Stimulated activated naive CD8-positive, alpha-beta T cell treated with anti-CD3 and anti-CD28 coated beads, Interleukin-15, Interleukin-2, amounts not matched to agents 100 ng/mL and 50 ng/mL, for 24 hours (primary cell): Measurements from ENCODE around the gene CBX1.

Experiments used
- H3K27ac Mint-ChIP-seq: one replicate; pipeline ENCODE4 v1.8.0; 2021; ENCODE audit warnings: mild to moderate bottlenecking, mixed read lengths
- H3K27me3 Mint-ChIP-seq: one replicate; pipeline ENCODE4 v1.8.0; 2021; ENCODE audit warnings: mixed read lengths
- H3K36me3 Mint-ChIP-seq: one replicate; pipeline ENCODE4 v1.8.0; 2021; ENCODE audit warnings: low read depth, mixed read lengths
- H3K4me1 Mint-ChIP-seq: one replicate; pipeline ENCODE4 v1.8.0; 2021; ENCODE audit warnings: low read depth, mixed read lengths
- H3K4me3 Mint-ChIP-seq: one replicate; pipeline ENCODE4 v1.8.0; 2021; ENCODE audit warnings: mild to moderate bottlenecking, mixed read lengths
- H3K9me3 Mint-ChIP-seq: one replicate; pipeline ENCODE4 v1.8.0; 2021; ENCODE audit warnings: mixed read lengths

CBX1 gene

DNA sequence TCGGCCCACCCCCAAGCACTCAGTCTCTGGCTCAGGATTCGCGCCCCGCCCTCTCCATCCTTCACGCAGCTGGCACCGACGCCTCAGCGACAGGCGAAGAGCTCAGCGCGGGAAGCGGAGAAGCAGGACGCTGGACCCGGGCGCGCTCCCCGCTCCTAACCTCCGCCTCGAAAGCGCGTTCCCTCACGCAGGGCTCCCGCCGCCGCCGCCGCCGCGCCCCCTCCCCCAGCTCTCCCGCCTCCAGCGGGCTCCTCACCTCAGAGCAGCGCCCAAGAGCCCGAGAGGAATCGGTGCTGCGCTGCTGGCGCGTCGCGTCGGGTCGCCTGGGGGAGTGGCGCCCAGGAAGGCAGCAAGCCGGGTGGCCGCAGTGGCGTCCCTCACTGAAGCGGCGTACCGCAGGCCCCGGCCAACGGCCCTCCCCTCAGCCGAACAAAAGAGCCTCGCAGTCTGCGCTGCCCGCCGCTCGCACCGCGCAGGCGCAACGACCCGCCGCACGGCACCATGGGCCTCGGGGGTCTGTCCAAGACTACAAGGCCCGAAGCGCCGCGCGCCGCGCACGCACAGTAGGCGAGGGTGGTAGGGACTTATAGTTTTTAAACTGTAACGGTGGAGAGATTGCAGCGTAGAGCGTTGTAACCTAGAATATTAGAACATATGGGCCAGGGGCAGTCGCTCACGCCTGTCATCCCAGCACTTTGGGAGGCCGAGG lies at the start of gene CBX1:
CBX1 (minus strand) TSS at position 467 of the 709 bp plus-strand sequence. CDS start 24,474 bp downstream, outside the sequence.
- peaks cover 55% of the 10 kb centered on the region for H3K4me1 Mint-ChIP-seq
- peak within 1 kb of the TSS; percentile 97 for H3K4me3 Mint-ChIP-seq
- no peaks in the 10 kb centered on the region for H3K36me3 Mint-ChIP-seq
- peaks cover 9% of the 10 kb centered on the region for H3K9me3 Mint-ChIP-seq
- H3K27me3 Mint-ChIP-seq = no peaks in the 10 kb centered on the region
- H3K27ac Mint-ChIP-seq = peak within 1 kb of the TSS; percentile 91

DNA sequence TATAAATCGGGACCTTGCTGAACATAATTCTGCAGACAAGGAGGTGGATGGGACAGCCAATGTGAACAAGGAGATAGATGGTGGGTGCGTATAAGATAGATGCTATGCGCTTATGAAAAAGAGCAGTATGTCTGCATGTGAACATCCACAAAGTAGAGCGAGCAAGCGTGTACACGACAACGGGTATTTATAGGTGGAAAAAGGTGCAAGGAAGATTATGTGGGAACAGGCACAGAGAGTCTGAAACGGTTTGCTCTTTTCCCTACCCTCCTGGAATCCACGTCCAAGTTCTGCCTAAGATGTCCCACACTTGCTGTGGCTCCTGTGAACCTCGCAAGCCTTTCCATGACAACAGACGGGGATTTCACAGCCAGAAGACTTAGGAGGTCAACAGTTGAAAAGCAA lies 49.3 kb upstream of the CBX1 start:
- Mint-ChIP-seq H3K4me3 (no peak overlapping the region), H3K27me3 (no peaks in the 10 kb centered on the region), H3K36me3 (peaks cover 16% of the 10 kb centered on the region), H3K4me1 (no peaks in the 10 kb centered on the region), H3K27ac (no peak overlapping the region), H3K9me3 (no peaks in the 10 kb centered on the region)

DNA sequence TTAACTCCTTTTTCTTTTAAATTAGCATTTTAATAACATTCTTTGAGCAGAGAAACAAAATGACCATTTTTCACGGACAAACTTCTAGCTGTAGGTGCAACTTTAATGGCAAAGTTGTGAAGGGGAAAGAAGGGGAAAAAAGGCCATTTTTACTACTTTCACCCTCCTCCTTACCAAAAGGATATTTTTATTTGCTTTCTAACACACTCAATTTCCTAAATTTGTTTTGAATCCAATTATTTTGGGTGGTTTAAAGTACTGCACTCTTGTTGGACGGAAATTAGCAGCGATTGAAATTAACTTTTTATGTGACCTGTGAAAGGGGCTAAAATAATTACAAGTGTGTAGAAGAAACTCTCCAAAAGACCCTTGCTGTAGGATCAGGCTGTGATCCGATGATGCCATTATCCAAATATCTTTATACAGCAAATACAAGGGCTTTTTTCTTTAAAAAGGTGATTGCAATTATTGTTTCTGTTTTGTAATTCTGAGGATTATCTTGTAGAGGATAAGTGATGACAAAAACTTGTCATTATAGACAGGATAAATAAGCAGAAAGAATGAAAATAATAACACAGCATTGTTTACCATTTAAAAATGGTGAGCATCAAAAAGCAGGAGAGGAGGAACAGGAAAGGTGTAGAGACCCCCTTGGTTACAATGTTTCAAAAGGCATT lies 48.6 kb upstream of the CBX1 start:
- Mint-ChIP-seq H3K4me1 (no peaks in the 10 kb centered on the region), H3K4me3 (no peak overlapping the region), H3K27me3 (no peaks in the 10 kb centered on the region), H3K27ac (no peak overlapping the region), H3K36me3 (peaks cover 16% of the 10 kb centered on the region), H3K9me3 (no peaks in the 10 kb centered on the region)

DNA sequence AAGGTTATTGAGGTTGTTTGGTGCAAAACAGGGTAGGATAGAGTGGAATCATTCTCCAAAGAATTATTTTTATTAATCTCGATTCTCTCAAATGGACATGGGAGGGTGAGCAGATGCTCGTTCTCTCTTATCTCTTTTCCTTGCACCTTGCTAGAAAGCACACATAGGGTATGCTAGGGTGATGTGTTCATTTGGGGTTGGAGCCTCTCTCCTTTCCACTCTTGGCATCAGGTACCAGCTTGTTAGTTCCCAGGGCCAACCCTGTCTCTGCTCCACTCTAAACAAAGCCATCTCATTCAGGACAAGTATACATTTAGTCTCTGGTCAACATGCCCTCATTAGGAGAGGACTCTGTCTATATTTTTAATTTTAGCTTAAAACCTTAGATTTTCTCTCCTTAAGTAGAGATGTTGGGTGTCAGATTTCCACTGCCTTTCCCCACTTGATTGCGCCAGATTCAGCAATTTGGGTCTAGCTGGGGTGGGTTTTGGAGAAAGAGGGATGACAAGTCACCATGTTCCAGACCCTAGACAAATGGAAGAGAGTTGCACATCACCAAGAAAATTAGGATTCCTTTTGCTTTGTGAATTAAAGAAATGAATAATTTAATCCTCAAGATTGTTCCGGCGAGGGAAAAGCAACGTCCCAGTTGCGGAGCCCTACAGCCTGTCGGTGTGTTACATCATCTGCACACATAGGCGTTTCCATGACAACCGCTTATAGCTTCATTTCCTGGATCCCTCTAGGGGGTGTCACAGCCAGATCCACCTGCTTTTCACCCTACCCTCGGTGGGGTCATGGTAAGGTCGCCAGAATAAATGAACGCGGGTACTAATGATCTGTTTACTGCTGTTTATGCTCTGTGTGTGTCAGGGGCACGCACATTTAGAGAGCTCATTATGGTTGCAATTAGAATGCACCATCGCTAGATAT lies 47.8 kb upstream of the CBX1 start:
- Mint-ChIP-seq H3K4me3 (no peak overlapping the region), H3K27ac (no peak overlapping the region), H3K4me1 (no peaks in the 10 kb centered on the region), H3K36me3 (peaks cover 10% of the 10 kb centered on the region), H3K27me3 (no peaks in the 10 kb centered on the region), H3K9me3 (no peaks in the 10 kb centered on the region)

DNA sequence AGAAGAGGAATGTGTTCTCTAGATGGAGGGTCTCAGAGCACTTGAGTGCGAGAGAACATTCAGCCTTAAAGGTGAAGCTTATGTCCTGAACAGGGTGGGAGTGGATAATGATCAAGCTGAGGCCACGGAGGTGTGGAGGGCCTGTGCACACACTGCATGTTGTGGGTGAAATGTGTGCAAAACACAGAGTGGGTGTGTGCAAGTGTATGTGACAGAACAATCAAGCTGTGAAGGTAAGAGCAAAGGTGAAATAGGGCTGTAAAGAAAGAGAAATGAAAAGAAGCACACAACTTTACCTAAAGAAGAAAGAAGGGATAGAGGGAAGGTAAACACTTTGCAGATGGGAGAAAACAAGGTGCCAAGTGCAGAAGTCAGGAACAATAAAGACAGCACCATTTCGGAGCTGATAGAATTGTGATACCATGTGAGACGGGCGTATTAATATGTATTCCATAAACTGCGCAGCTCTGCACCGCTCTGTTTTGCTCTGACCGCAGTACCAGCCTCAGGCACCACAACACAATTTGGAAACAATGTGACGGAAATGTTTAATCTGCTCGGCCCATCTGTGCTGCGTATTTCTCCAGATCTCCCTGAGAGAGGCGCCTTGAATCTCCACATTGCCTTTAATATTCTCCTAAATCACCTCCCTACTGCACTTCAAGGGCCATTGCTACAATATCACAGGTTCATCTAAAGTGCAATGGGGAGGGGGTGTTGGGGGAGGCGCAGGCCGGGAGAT lies 46.9 kb upstream of the CBX1 start:
- H3K4me3 Mint-ChIP-seq = no peak overlapping the region
- no peak overlapping the region for H3K27ac Mint-ChIP-seq
- no peaks in the 10 kb centered on the region for H3K9me3 Mint-ChIP-seq
- no peaks in the 10 kb centered on the region for H3K27me3 Mint-ChIP-seq
- H3K4me1 Mint-ChIP-seq = no peaks in the 10 kb centered on the region
- peaks cover 9% of the 10 kb centered on the region for H3K36me3 Mint-ChIP-seq

DNA sequence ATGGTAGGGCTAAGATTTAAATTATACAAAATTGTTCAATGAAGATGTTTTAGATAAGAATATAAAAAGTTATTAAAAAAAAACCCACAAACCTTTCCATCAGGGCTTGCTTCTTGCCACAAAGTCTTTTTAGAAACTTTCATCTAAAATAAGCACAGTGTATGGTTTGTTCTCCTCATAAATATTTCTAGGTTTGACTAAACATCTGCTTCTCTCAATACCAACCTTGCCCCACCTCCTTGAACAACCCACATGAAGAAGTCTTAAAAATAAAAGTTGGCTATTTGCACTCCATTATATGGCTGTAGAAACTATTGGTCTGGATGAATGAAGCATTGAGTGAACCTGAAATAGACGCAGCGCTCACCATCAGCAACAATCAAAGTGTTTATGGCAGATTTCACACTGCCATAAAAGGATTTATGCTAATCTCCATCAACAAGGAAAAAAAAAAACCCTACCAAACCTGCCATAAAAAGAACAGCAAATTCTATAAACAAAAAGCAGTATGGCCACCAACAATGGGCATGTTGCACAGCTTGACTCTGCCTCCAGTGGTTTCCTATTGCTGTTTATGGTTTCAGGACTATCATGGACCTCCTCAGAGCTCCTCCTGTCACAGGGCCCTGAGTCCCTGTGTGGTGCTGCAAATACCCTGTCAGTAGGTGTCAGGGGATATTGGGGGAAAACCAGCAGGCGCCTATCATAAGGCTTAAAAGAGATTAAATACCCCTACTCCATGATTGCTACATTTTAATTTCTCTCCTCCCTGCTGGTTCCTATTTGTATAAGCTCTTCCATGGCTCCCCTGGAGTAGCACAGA lies 43.9 kb upstream of the CBX1 start:
- Mint-ChIP-seq H3K36me3 (peaks cover 13% of the 10 kb centered on the region), H3K4me1 (peaks cover 8% of the 10 kb centered on the region), H3K27me3 (no peaks in the 10 kb centered on the region), H3K27ac (no peak overlapping the region), H3K9me3 (no peaks in the 10 kb centered on the region), H3K4me3 (no peak overlapping the region)

DNA sequence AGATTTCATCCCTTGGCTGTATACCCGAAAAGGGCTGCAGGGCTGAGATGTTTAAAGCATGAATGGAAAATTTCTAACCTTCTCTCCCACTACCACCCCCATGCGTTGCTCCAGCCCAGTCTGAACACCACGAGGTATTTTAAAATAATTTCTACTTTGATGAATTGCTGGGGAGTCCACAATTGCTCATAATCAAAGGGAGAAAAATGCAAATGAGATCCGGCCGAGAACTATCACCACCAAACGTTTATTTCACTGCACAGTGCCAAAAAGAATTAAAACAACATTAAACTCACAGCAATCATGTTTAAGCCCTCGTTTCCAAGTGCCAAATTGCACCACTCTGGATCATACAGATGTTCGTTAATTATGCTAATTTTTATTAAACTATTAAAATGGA lies 43.0 kb upstream of the CBX1 start:
- Mint-ChIP-seq H3K27me3 (no peaks in the 10 kb centered on the region), H3K4me1 (peaks cover 15% of the 10 kb centered on the region), H3K4me3 (no peak overlapping the region), H3K36me3 (peaks cover 20% of the 10 kb centered on the region), H3K27ac (no peak overlapping the region), H3K9me3 (no peaks in the 10 kb centered on the region)

DNA sequence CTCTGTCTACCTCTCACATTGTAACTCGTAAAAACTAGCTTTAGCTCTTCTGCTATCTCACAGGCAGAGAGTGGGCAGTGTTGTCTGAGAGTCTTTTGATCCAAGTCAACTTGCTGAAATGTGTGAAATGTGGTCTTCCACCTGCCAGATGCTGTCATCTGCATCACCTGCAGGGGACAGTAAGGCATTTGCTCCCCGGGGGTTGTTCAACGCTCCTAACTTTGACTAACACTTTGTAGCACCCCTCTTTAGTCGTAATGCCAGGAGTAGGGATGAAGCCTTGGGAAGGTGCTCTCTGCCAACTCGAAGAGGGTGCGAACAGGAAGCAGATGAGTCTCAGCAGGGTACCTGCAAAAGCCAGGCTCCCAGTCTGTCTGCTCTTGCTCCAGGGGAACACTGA lies 42.4 kb upstream of the CBX1 start:
- Mint-ChIP-seq H3K27ac (no peak overlapping the region), H3K4me1 (peaks cover 15% of the 10 kb centered on the region), H3K9me3 (no peaks in the 10 kb centered on the region), H3K4me3 (no peak overlapping the region), H3K27me3 (no peaks in the 10 kb centered on the region), H3K36me3 (peaks cover 20% of the 10 kb centered on the region)

DNA sequence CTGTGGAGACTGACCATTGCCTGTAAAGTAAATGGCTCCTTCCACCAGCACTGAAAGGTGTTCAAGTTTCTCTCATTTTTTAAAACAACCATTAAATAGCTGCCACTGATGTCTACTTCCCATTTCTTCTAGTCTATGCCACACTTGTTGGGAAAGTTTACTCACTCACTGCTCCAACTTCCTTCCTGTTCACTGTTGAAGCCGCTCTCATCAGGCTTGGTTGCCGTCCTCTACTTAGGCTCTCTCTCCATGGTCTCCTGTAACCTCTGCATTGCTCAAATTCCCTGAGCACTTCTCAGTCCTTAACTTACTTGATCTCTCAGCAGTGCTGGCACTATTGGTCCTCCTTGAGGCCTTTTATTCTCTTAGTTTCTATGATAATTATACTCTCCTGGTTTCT lies 38.7 kb upstream of the CBX1 start:
- peak overlapping the region; percentile 76 for H3K27ac Mint-ChIP-seq
- no peaks in the 10 kb centered on the region for H3K9me3 Mint-ChIP-seq
- peaks cover 15% of the 10 kb centered on the region for H3K36me3 Mint-ChIP-seq
- H3K4me3 Mint-ChIP-seq = no peak overlapping the region
- peaks cover 15% of the 10 kb centered on the region for H3K4me1 Mint-ChIP-seq
- H3K27me3 Mint-ChIP-seq = no peaks in the 10 kb centered on the region

DNA sequence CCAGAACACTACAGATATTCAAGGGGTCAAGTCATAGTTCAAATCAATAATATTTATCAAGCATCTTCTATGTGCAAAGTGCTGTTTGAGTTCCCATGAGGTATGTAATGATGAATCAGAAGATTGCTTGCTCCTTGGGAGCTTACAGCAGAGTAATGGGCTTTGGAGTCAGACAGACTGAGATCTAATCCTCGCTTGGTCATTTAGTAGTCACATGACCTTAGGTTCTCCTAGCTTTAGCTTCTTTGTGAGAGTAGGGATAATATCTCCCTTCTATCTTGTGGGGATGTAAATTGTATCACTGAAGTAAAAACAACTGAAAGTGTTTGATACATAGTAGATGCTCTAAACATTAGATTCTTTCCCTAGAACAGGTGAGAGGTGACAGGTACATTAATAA lies 36.4 kb upstream of the CBX1 start:
- no peaks in the 10 kb centered on the region for H3K27me3 Mint-ChIP-seq
- peaks cover 15% of the 10 kb centered on the region for H3K4me1 Mint-ChIP-seq
- no peak overlapping the region for H3K27ac Mint-ChIP-seq
- H3K4me3 Mint-ChIP-seq = no peak overlapping the region
- no peaks in the 10 kb centered on the region for H3K9me3 Mint-ChIP-seq
- peaks cover 15% of the 10 kb centered on the region for H3K36me3 Mint-ChIP-seq

DNA sequence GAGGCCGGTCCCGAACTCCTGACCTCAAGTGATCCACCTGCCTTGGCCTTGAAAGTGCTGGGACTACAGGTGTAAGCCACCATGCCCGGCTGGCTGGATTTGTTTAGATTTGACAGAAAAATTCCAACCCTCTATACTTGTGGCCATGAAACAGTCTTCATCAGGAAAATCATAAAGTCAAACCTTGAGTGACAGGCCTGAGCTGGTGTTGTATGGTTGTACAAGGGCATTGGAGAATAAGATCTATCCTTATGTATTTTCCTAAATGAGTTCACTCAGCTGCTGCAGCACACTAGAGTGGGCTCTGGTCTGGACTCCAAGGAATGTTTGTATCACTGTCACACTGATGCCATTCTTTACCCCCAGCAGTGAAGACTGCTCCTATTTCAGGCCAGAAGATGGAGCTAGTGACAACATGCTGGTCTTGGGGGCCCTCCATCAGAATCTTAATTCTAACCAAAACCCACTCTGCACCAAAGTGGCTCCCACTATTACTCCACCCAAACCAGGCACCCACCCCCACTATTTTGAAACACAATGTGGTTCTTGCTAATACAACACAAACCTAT lies 33.7 kb upstream of the CBX1 start:
- peaks cover 9% of the 10 kb centered on the region for H3K36me3 Mint-ChIP-seq

DNA sequence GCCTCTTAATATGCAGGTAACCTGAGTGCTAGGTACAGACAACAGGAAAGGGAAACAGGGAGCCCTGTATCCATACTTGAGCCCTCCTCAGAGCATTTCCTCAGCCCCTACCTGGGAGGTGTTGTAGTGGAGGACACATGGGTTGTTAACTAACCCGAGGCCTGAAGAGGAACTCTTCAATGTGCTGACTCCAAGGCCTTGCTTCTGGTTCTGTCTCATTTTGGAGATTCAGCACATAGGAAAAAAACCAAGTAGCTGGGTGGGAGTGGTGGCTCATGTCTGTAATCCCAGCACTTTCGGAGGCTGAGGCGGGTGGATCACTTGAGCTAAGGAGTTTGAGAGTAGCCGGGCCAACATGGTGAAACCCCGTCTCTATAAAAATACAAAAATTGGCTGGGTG lies 31.1 kb upstream of the CBX1 start:
- no peaks in the 10 kb centered on the region for H3K27me3 Mint-ChIP-seq
- H3K4me1 Mint-ChIP-seq = no peaks in the 10 kb centered on the region
- peaks cover 4% of the 10 kb centered on the region for H3K36me3 Mint-ChIP-seq
- no peak overlapping the region for H3K4me3 Mint-ChIP-seq
- H3K9me3 Mint-ChIP-seq = no peaks in the 10 kb centered on the region
- H3K27ac Mint-ChIP-seq = no peak overlapping the region

More for the DNA sequence above, 33.7 kb upstream of the CBX1 start:
- H3K4me3 Mint-ChIP-seq = no peak overlapping the region
- H3K9me3 Mint-ChIP-seq = no peaks in the 10 kb centered on the region
- H3K27ac Mint-ChIP-seq = no peak overlapping the region
- no peaks in the 10 kb centered on the region for H3K27me3 Mint-ChIP-seq
- H3K4me1 Mint-ChIP-seq = peaks cover 4% of the 10 kb centered on the region

DNA sequence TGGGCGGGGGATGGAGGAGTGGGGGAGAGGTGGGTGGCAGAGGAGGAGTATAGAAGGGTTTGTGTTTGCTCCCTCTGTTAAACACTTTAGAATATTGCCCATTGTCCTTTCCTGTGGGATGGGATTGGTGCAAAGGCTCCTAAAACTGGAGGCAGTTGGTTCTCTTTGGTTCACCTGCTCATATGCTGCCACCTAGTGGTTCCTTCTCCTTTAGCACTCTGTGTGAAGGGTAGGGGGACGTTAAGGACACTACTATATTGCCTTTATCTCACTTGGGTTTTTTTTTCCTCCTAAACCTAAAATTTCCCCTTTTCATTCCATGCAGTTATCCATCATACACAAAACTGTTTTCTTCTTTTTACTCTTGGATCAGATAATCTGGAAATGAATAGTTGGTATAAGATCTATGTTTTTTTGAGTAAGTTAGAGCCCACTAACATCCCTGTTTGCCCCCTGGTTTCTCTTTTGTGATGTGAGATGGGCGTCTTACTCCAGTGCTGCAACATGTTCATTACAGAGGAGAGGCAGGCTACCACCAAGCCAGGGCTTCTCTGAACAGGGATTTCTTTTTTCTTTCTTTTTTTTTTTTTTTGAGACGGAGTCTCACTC lies 30.0 kb upstream of the CBX1 start:
- no peak overlapping the region for H3K4me3 Mint-ChIP-seq
- H3K9me3 Mint-ChIP-seq = no peaks in the 10 kb centered on the region
- peaks cover 4% of the 10 kb centered on the region for H3K36me3 Mint-ChIP-seq
- no peaks in the 10 kb centered on the region for H3K27me3 Mint-ChIP-seq
- no peak overlapping the region for H3K27ac Mint-ChIP-seq
- no peaks in the 10 kb centered on the region for H3K4me1 Mint-ChIP-seq
